HG02642 (cell line): ENCODE data around the gene SLBP.

Experiments used
- ATAC-seq: cut with Tn5 transposase; IDR thresholded peaks from one replicate; pipeline ENCODE4 v1.9.1; 2021; ENCODE audit warnings: mild to moderate bottlenecking; ENCODE audit not compliant: unreplicated experiment, poor library complexity

The SLBP gene

DNA sequence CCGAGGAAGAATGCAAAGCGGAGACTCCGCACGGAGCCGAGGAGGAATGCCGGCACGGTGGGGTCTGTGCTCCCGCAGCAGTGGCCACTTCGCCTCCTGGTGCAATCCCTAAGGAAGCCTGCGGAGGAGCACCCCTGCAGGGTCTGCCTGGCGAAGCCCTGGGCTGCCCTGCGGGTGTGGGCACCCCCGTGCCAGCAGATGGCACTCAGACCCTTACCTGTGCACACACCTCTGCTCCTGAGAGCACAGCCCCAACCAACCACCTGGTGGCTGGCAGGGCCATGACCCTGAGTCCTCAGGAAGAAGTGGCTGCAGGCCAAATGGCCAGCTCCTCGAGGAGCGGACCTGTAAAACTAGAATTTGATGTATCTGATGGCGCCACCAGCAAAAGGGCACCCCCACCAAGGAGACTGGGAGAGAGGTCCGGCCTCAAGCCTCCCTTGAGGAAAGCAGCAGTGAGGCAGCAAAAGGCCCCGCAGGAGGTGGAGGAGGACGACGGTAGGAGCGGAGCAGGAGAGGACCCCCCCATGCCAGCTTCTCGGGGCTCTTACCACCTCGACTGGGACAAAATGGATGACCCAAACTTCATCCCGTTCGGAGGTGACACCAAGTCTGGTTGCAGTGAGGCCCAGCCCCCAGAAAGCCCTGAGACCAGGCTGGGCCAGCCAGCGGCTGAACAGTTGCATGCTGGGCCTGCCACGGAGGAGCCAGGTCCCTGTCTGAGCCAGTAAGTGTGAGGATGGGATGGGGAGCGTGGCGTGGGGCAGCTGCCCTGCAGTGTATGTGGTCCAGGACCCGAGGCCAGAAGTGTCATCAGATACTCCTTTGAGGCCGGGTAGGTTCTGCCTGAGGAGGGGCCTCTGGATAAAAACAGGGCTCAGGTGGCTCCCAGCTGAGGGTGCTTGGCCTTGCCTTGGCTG is 16.2 kb upstream of the SLBP start:
- no peak for ATAC-seq

DNA sequence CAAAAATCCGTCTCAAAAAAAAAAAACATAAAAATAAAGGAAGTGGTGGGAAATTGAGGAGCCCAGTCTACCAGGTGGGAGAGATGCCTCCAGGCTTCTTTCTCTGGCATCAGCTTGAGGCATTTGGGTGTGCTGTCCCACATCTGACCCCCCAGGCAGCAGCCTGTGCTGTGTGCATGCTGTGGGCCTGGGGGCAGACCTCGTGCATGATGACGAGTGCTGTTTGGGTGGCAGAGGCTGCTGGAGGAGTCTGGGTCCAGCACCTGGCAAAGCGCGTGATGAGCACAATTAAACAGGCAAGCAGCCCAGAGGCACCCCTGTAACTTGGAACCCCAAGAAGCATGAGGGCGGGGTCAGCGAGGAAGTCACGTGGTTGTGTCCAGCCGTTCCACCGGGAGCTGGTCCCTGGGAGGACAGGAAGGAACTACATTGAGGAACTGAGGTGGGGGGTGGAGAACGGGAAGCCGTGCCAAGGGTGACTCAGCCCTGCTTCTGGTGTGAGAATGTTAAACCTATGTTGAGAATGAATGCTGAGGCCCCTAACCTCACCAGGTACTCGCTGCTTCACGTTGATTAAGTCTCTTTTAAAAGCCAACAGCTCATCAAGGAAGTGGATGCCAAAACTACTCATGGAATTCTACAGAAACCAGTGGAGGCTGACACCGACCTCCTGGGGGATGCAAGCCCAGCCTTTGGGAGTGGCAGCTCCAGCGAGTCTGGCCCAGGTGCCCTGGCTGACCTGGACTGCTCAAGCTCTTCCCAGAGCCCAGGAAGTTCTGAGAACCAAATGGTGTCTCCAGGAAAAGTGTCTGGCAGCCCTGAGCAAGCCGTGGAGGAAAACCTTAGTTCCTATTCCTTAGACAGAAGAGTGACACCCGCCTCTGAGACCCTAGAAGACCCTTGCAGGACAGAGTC is 15.3 kb upstream of the SLBP start:
- ATAC-seq, result no peak

DNA sequence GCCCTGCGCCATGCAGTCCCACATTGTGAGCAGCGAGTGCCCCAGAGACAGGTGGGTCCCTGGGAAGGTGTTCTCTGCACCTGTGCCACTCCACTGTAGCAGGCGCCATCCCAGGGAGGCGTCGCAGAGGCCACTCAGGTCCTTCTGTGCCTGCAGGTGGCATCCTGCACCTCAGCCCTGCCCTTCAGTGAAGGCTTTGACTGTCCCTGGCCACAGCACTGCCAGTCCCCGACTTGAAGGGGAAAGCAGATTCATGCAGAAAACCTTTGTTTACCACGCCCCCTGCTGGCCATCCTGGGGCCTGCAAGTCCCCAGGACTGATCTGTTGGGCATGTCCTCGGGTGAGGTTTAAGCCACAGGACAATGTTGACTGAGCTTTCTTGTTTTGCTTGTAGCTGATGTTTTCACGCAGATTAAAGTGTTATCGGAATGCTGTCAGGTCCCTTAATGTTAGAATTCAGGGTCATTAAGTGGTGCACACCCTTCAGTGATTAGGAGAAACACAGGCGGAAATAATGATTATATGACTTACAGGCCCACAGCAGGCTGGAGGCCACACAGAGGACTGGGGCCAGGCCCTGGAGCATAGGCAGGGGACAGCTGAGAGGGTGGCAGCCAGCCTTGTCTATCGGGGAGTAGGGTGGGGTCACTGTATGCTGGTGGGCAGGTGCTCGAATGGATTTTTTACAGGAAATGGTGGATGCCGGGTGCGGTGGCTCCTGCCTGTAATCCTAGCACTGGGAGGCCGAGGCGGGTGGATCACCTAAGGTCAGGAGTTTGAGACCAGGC is 14.2 kb upstream of the SLBP start:
- no peak for ATAC-seq

DNA sequence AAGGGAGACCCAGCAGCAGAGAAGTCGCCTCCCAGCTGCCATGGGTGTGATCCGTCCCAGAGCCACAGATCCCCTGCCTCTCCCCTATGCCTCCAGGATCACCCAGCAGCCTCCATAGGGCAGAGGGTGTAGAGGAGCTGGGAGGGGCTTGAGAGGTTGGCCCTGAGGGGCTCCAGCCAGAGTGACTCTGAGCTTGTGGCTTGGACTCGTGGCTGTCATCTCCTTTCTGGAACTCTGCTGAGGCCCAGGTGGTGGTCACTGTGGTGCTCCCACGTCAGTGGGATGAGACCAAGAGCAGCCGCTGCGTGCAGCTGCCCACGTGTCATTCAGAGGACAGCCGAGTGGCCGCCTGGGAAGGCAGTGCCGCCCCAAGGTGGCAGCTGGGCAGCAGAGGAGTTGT is 13.4 kb upstream of the SLBP start:
- ATAC-seq, result no peak

DNA sequence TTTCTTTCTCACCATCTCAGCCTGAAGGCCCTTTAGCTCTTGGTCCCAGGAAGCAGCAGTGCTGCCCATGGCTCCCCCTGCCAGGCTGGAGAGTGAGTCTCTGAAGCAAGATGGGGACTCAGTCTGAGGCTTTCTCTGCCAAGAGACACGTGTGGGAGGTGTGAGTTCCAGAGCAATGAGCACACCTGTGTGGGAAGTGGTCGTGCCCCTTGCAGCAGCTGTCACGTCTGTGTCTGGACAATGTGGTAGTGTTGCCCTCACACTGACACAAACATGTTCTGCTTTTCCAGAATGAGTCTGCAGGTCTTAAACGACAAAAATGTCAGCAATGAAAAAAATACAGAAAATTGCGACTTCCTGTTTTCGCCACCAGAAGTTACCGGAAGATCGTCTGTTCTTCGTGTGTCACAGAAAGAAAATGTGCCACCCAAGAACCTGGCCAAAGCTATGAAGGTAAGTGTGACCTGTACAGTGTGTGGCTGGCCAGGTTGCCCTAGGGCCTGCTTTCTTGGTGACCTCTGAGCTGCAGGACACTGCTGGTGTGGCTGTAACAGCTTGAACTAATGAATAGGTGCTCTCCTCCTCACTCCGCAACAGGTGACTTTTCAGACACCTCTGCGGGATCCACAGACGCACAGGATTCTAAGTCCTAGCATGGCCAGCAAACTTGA is 11.1 kb upstream of the SLBP start:
- ATAC-seq, result no peak

DNA sequence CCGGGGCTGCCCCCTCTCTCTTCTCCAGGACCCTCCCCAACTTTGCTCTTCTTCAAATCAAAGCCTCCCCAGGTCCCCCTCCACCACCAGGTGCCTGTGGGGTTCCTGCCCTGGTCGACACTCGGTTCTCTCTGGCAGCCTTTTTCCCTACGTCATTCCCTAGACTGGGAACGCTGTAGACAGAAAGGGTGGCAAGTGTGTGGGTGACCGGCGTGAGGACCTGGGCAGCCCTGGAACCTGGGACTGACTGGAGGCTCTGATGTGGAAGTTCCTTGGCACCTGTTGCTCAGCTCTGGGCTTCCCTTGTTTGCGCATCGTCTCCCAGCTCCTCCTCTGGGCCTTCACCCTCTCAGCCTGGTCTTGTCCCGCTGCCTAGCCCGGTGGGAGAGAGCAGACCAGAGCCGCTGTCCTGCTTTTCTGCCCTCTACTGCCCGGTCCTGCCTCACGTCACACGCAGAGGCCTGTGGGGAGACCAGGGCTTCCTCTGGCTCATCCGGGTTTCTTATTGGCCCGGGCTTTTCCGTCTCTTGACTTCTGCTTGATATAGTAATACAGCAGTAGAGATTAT is 10.5 kb upstream of the SLBP start:
- ATAC-seq, result no peak

DNA sequence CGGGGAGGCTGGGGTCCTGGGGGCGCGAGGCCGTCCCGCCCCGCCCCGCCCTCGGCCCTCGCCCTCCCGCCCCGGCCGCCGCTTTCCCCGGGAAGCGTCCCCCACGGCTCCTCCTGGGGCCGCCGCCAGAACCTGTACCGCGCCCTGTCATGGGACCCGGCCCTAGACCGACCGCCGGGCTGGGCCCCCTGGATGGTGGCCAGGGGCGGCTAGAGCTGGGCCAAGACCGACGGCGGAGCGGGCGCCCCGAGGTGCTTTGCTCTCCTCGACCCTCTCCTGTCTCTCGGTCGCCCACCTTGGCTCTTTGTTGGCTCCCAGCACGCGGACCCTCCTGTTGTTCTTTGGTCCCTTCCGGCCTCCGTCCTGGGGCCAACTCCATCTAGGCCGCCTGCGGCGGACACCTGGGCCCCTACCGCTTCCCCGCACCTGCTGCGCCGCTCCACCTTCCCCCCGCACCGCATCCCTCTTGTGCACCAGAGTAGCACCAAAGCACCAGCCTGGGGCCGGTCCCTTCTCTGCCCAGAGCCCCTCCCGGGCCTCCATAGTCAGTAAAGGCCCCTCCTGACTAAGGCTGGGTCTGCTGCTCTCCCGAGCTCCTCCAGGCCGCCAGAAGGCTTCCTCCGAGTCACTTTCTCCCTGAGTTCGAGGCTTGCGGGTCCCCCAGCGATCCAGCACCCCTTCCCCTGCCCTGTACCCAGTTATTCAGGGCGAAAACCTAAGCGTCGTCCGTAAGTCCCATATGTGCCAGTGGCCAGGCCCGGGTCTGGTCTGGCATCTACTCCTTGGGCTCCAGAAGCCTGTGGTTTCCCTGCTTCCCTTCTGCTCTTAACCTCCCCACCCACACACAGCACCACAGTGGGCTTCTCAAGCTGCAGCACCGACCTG is 9.8 kb upstream of the SLBP start:
- ATAC-seq, result no peak

DNA sequence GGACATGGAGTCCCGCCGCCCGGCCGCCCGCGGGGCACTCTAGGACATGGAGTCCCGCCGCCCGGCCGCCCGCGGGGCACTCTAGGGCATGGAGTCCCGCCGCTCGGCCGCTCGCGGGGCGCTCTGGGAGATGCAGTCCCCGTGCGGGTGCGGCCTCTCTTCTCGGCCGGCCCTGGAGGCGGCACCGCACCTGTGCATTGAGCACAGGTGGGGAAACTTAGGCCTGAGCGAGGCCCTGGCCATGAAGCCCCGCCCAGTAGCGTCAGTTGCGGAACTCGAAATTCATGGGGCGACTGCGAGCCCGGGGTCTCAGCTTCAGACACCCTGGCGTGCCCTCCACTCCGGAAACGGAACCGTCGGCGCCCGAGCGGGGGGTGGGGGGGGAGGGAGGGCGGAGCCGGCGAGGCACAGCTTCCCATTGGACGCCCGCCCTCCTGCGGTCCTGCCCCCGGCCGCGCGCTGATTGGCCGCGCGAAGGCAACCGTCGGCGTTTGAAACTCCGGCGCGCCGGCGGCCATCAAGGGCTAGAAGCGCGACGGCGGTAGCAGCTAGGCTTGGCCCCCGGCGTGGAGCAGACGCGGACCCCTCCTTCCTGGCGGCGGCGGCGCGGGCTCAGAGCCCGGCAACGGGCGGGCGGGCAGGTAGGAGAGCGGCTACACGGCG is 9.0 kb upstream of the SLBP start, which contains the start of the genes TACC3 and TMEM129:
Gene TACC3 (plus strand): TSS at position 519 of the 663 bp plus-strand sequence. CDS start 1,901 bp downstream, outside the sequence.
Gene TMEM129 (minus strand): TSS at position 321 of the 663 bp plus-strand sequence. CDS start 486 bp downstream, outside the sequence.
- ATAC-seq, result peak; percentile 75

DNA sequence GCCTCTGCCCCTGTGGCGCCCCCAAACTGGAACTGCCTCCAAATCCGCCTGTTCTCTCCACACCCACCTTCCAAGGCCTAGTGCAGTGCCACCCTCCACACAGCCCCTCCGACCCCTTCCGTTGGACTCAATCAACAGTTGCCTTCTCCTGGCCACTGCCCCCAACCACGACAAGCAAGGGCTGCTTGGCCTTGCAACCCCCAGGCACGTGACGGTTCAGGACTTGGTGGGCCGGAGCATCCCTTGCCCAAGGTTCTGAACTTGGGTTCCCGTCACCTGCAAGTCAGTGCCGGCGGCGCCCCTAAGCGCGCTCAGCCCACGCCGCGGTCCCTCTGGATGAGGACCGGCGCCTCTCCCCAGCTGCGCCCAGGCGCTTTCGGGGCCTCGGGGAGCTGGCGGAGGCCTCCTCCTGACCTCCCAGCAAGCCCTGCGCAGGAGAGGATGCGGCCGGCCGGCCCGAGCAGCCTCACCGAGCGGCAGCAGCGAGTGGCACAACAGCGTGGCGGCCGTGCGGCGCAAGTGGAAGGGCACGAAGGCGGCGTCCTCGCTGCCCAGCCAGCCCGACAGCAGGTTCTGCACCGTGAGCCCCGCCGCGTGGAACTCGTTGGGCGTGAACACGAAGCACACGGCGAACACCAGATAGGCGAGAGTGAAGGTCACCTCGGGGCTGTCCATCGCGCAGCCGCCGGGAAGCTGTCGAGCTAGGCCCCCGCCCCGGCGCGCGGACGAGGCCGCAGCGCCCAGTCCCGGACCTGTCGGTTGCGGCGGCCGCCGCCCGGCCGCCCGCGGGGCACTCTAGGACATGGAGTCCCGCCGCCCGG is 8.3 kb upstream of the SLBP start:
- peak; percentile 16 for ATAC-seq

DNA sequence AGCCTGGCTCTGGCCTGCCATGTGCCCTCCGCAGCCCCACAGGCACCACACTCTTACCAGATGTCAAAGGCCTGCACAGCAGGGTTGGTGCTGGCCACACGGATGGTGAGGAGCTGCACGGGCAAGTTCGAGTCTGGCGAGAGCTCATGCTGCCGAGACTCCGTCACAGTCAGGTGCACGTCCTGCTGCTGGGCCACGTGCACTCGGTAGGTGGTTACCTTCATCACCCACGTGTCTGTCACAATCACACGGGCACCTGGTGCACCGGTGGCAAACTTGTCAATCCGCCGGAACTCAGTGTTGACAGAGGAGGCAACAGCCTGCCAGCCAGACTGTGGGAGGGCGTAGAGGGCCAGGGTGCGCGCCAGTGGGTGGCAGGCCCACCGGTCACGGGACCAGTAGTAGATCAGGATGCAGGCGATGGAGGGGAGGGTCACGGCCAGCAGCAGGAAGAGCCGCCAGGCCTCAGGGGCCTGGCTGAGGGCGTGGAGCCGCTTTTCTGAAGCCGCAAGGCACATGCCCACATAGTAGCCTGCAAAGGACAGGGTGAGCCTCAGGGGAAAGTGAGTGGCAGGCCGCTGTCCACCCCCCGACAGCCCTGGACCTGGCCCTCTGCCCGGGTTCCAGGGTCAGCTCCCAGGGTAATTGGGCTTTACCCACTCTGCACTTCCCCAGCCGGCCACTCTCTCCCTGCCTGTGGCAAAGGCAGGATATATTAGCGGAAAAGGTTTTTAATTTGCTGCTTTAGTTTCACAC is 6.2 kb upstream of the SLBP start:
- no peak for ATAC-seq

DNA sequence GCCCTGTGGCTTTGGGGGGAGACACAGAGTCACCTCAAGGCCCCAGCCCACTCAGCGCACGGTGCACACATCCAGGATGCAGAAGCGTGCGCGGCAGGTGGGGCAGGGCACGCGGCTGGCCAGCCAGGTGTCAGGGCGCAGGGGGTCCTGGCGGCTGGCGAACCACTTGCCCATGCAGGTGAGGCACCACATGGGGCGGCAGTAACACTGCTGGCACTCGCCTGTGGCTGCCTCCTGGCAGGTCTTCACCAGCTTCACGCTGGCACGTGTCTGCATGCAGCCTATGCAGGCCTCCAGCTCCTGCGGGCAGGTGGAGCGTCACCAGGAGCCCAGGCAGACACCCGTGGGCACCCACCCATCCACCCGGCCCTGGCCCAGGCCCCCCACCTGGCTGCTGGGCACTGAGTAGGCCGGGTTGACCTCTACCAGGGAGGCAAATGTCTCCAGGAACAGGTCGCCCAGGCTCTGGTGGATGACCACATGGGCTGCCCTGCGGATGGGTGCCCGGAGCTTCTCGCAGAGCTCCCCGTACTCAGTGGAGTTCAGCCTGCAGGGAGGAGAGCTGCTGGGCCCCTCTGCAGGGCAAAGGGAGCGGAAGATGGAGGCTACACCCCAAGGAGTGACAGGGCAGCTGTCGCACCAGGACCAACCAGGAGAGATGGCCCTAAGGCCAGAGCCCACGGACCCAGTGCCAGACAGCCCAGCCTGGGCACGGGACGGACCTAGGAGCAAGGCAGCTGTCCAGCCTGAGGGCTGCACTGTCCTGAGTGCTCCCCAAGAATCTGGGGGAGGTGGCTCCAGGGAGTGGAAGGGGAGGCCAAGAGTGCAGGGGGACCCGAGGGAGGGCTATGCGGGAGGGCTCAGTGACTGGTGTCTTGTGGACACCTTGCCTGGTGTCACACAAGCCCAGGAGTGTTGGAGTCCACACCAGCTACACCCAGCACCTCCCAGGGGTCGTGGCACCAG is 5.3 kb upstream of the SLBP start:
- ATAC-seq, result no peak

DNA sequence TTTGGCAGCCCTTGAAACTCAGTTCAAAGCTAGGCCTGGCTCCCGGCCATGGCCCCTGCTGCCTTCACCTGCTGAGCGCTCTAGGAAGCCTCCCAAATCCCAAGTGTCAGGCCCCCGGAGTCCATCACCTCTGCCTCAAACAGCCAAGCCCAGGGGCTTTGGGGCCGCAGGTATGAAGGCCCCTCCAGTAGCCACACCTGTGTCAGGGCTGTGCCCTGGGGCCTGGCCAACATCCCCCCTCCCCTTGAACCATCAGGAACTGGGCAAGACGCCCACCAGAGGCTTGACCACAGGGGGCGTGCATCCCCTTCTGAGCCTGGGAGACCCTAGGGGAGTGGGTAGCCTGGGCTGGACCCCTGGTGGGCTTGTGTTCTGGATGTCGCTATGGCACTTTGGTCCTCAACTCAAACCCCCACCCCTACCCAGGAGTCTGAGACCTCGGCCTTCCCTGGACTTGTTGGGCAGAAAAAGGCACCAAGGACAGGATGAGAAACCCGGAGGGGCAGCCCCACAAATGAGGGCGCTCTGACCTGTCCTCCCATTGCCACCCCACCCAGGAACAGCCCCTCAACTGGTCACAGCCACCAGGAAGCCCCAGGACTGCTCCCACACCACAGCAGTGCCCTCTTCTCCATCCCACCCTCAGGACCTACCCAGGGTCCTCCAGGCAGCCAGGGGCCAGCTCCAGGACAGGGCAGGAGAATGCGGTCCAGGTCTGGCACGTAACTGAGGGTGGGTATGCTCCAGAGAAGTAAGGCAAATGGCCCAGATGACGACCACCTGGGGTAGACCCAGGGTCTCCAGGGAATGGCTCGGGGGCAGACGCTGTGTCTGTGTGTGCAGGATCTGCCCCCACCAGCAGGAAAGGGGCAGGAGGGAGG is 4.2 kb upstream of the SLBP start:
- ATAC-seq, result no peak

DNA sequence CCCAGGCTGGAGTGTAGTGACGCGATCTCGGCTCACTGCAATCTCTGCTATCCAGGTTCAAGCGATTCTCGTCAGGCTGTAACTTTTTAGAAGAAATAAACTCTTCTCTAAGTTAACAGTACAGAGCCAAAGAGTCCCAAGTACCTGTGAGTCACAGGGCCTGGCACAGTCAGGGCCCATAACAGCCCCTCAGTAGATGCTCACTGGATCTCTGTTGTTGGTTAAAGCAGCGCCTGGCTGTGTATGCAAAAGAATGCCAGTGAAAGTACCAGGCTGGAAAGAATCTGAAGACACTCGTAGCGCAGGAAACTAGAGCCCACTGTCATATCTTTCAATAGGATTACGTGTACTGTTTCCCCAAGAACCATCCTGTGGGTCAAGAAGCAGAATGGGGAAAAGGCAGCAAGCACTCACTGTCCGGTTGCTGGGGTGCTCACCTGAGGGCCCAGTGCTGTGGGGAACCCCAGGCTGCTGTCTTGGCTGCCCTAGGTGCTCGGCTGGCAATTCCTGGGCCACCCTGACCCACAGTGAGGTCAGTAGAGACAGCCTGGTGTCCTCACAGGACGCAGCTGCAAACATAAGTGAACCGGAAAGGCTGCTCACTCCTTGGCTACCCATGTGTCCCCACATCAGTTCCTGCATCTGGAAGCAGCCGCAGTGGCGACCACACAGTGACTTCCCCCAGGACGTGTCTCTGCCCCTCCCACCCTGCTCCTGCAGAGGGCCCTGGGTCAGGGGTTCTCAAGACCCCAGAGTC is 3.1 kb upstream of the SLBP start:
- ATAC-seq, result no peak
